HepG2 (cell line): ENCODE results near the gene BCL2A1. TPM values are rescaled to one million over a fixed set of nuclear protein-coding genes. Genes with fewer than 3 reads are reported as not detected.

ENCODE experiments used
- ATAC-seq: fragments of 200-7000 bp; cut with Tn5 transposase; 3 replicates; pipeline ENCODE4 v1.9.1; 2020; ENCODE audit warnings: mild to moderate bottlenecking, moderate library complexity
- BruUV-seq: library from RNA; stranded (reverse); fragments of 400-500 nt; replicated peaks from 2 replicates; lab custom pipeline; 2021; lab: Mats Ljungman, UMichigan
- CTCF ChIA-PET: fragments of 300-600 bp; formaldehyde crosslinking; extraction: SDS; loops from one replicate; lab custom pipeline; 2021; ENCODE audit warnings: low total read pairs, inconsistent platforms, low intra/inter-chr PET ratio; lab: Yijun Ruan, JAX
- POLR2A ChIA-PET: fragments of 350-600 bp; sonication (Branson Sonifier 250); formaldehyde crosslinking; loops from one replicate; lab custom pipeline; 2020; ENCODE audit warnings: antibody characterized with exemption, inconsistent platforms; lab: Yijun Ruan, JAX
- DNase-seq: peaks from one replicate; pipeline ENCODE4 v3.0.0-alpha.2; 2015; ENCODE audit warnings: low spot score
- FAIRE-seq: peaks from 3 replicates; lab custom pipeline; 2011; peaks lifted over from hg19 to GRCh38; lab: Jason Lieb, UNC
- H2AFZ ChIP-seq: one replicate; pipeline ENCODE4 v1.6.1; 2011; ENCODE audit warnings: low read length, inconsistent platforms
- H3K27ac ChIP-seq: fragments of 300-600 bp; 3 replicates; pipeline ENCODE4 v1.8.0; 2011; ENCODE audit warnings: mixed run types, mild to moderate bottlenecking, mixed read lengths, low read length, inconsistent platforms; ENCODE audit not compliant: insufficient read depth; ENCODE audit errors: extremely low read length
- H3K27me3 ChIP-seq, 2 experiments: fragments of 200-600 bp in 1 of 2; 2 replicates in 1 of 2; 3 replicates in 1 of 2; pipeline versions ENCODE4 v1.6.0 to v1.8.0; 2011; ENCODE audit warnings: low read length in 2 of 2, mild to moderate bottlenecking in 2 of 2, moderate library complexity in 2 of 2, inconsistent platforms in 1 of 2; ENCODE audit not compliant: insufficient read depth in 2 of 2, control insufficient read depth in 1 of 2
- H3K36me3 ChIP-seq, 2 experiments: fragments of 200-600 bp in 1 of 2; replicated peaks in 1 of 2; 2 replicates in 1 of 2; 3 replicates in 1 of 2; pipeline versions ENCODE4 v1.5.1 to v1.8.0; 2011; ENCODE audit warnings: low read length in 2 of 2, inconsistent platforms in 1 of 2; ENCODE audit not compliant: insufficient read depth in 2 of 2, control insufficient read depth in 1 of 2
- H3K4me1 ChIP-seq: 2 replicates; pipeline ENCODE4 v1.5.1; 2012; ENCODE audit warnings: low read length, inconsistent platforms; ENCODE audit not compliant: insufficient read depth
- H3K4me2 ChIP-seq: 2 replicates; pipeline ENCODE4 v1.6.0; 2011; ENCODE audit warnings: low read depth, low read length, inconsistent platforms
- H3K4me3 ChIP-seq, 3 experiments: fragments of 200-600 bp in 1 of 3; sonication (generic), shearing (Covaris generic) in 1 of 3; replicated peaks in 1 of 3; 2 replicates each; pipeline ENCODE4 v1.5.1; 2011 to 2016; ENCODE audit warnings: low read length in 3 of 3, inconsistent platforms in 2 of 3, low read depth in 2 of 3, mild to moderate bottlenecking in 2 of 3, control low read depth in 1 of 3, mixed read lengths in 1 of 3; ENCODE audit not compliant: insufficient read depth in 1 of 3
- H3K79me2 ChIP-seq: one replicate; pipeline ENCODE4 v1.6.1; 2011; ENCODE audit warnings: low read length, inconsistent platforms; ENCODE audit not compliant: insufficient read depth
- H3K9ac ChIP-seq: 2 replicates; pipeline ENCODE4 v1.6.0; 2011; ENCODE audit warnings: mild to moderate bottlenecking, low read depth, low read length, inconsistent platforms; ENCODE audit not compliant: insufficient read depth
- H3K9me3 ChIP-seq: 2 replicates; pipeline ENCODE4 v1.5.1; 2012; ENCODE audit warnings: mild to moderate bottlenecking, low read length
- H4K20me1 ChIP-seq: 2 replicates; pipeline ENCODE4 v1.6.0; 2011; ENCODE audit warnings: inconsistent platforms, mild to moderate bottlenecking, low read length, moderate library complexity; ENCODE audit not compliant: insufficient read depth
- HNF1A ChIP-seq, 2 experiments: sonication (generic) in 1 of 2; formaldehyde crosslinking in 1 of 2; IDR thresholded peaks; 2 replicates each; pipeline versions ENCODE4 v1.4.0 to v1.6.1; 2016 to 2020; ENCODE audit warnings: borderline replicate concordance in 1 of 2, low read depth in 1 of 2, mild to moderate bottlenecking in 1 of 2, missing genetic modification reagents in 1 of 2
- ZBTB14 ChIP-seq: sonication (generic); formaldehyde crosslinking; IDR thresholded peaks from 2 replicates; pipeline ENCODE4 v1.4.0; 2020; ENCODE audit warnings: missing genetic modification reagents
- ZKSCAN8 ChIP-seq: IDR thresholded peaks from 2 replicates; pipeline ENCODE4 v1.6.1; 2016; ENCODE audit warnings: borderline replicate concordance, missing genetic modification reagents, missing compliant biosample characterization
- ZNF567 ChIP-seq: sonication (generic); formaldehyde crosslinking; IDR thresholded peaks from 2 replicates; pipeline ENCODE4 v1.8.1; 2023; ENCODE audit warnings: mild to moderate bottlenecking, missing genetic modification reagents, borderline replicate concordance
- ZNF891 ChIP-seq: sonication (generic); formaldehyde crosslinking; IDR thresholded peaks from 2 replicates; pipeline ENCODE4 v1.5.0; 2020; ENCODE audit warnings: mild to moderate bottlenecking, missing genetic modification reagents
- WGBS: methylation state at CpG from one replicate; pipeline ENCODE4 v1.1.6; 2017; ENCODE audit warnings: low lambda C conversion rate; 5-methylcytosine and 5-hydroxymethylcytosine counted together
- in situ Hi-C: cut with HindIII; loops from 2 replicates; pipeline ENCODE4 v1.10.0; 2017; ENCODE audit warnings: low pct_unique_long_range_greater_than_20kb; ENCODE audit not compliant: extremely low pct_ligation_motif_present
- intact Hi-C: fragments of 100-400 bp; cut with micrococcal nuclease; formaldehyde crosslinking; loops from one replicate; pipeline ENCODE4 v1.10.0; 2022; ENCODE audit not compliant: unreplicated experiment
- polyA plus RNA-seq, 8 experiments: library from polyadenylated mRNA; depleted of rRNA in 3 of 8; stranded (reverse) in 7 of 8; unstranded in 1 of 8; fragments of >200 nt; fragmentation: Illumina TruSeq in 4 of 8; extraction: Trizol in 4 of 8; gene quantifications; 2 replicates each; pipeline versions ENCODE4 v1.2.1 to v1.2.3, GENCODE V29; 2011 to 2016; ENCODE audit warnings: low read depth in 4 of 8, missing spikeins in 1 of 8, mixed read lengths in 1 of 8; ENCODE audit not compliant: insufficient read depth in 1 of 8
- total RNA-seq, 5 experiments: library from RNA; depleted of rRNA; stranded (reverse); fragments of >200 nt; fragmentation: Illumina TruSeq; extraction: Trizol; gene quantifications; 2 replicates each; pipeline ENCODE4 v1.2.3, GENCODE V29; 2016; ENCODE audit warnings: low read depth in 1 of 5

Gene BCL2A1
- total and polyA plus RNA-seq, 2 of the 13 experiments (the other 11 are each of a cell fraction or from before 2014, with no cell fraction given) = 0.08 to 0.31 TPM

GRCh38 chr15:80007532-80007931, 36.5 kb upstream of the BCL2A1 start (continued):
- TF ChIP-seq HNF1A (IDR thresholded peaks at IDR 0.05; ENCODE audit: low read depth) (no peak), HNF1A (CRISPR knock-in tag; IDR thresholded peaks at IDR 0.05; ENCODE audit: borderline replicate concordance) (no peak)

- peak overlapping the region; percentile 51 for H3K4me2 ChIP-seq
- DNase-seq = no peak
- H4K20me1 ChIP-seq = no peaks in the 10 kb centered on the region
- no peak for FAIRE-seq
- H3K9me3 ChIP-seq = no peaks in the 10 kb centered on the region
- CTCF ChIA-PET = no interaction called here
- in situ Hi-C loops = loop anchor here (25.0 kb wide), 1 partner anchor 305 kb away; no protein-coding TSS in a partner anchor
- intact Hi-C loops = no loop called here
- peak overlapping the region; percentile 35 for H2AFZ ChIP-seq
- H3K36me3 ChIP-seq = no peaks in the 10 kb centered on the region
- H3K9ac ChIP-seq = no peak overlapping the region
- H3K27me3 ChIP-seq = no peaks in the 10 kb centered on the region
- 66% methylated on average over 5 of the region's 5 CpGs for WGBS
- H3K27ac ChIP-seq = peak overlapping the region; percentile 36
- no peaks in the 10 kb centered on the region for H3K79me2 ChIP-seq
- ATAC-seq = peak; percentile 28; the same call in 1 of the 3 replicates
- no TSS peak for BruUV-seq
- TF ChIP-seq ZNF891 (CRISPR knock-in tag) (no peak), ZNF567 (no peak), ZBTB14 (CRISPR knock-in tag) (no peak), ZKSCAN8 (no peak)
- POLR2A ChIA-PET = interaction anchor here (0.8 to 1.6 kb wide), 3 partner anchors 8 to 52 kb away, joined by 3 to 6 read pairs (median 5); partner anchors contain the start of gene ZFAND6
- H3K4me1 ChIP-seq = peaks cover 32% of the 10 kb centered on the region
- H3K4me3 ChIP-seq = no peak overlapping the region
Measured at GRCh38 chr15:80006946-80007345, 36.0 kb upstream of the BCL2A1 start.
